Measurements from ENCODE around the gene ABCD1.

ABCD1 gene

GRCh38 chrX:153719238-153719637, 5.4 kb upstream of the ABCD1 start:
- no peaks in the 10 kb centered on the region for H3K27me3 Mint-ChIP-seq (ENCODE audit: low read depth)
- TF ChIP-seq CTCF (IDR thresholded peaks at IDR 0.05; ENCODE audit: unreplicated experiment in 3 of 3), result no peak
- no peak overlapping the region for H3K27ac Mint-ChIP-seq
- peaks cover 13% of the 10 kb centered on the region for H3K9me3 Mint-ChIP-seq
- H3K36me3 Mint-ChIP-seq (ENCODE audit: low read depth), result peaks cover 51% of the 10 kb centered on the region
- no peak overlapping the region for H3K4me3 Mint-ChIP-seq
- H3K4me1 Mint-ChIP-seq, result peaks cover 8% of the 10 kb centered on the region

GRCh38 chrX:153719701-153720100, 5.0 kb upstream of the ABCD1 start:
- no peak overlapping the region for H3K4me3 Mint-ChIP-seq
- no peak for TF ChIP-seq CTCF (IDR thresholded peaks at IDR 0.05; ENCODE audit: unreplicated experiment in 3 of 3)
- peaks cover 8% of the 10 kb centered on the region for H3K4me1 Mint-ChIP-seq
- peaks cover 47% of the 10 kb centered on the region for H3K36me3 Mint-ChIP-seq (ENCODE audit: low read depth)
- peaks cover 13% of the 10 kb centered on the region for H3K9me3 Mint-ChIP-seq
- no peak overlapping the region for H3K27ac Mint-ChIP-seq
- no peaks in the 10 kb centered on the region for H3K27me3 Mint-ChIP-seq (ENCODE audit: low read depth)

- Mint-ChIP-seq H3K27me3 (ENCODE audit: low read depth) (peaks cover 6% of the 10 kb centered on the region), H3K4me1 (peaks cover 18% of the 10 kb centered on the region), H3K4me3 (peak overlapping the region; percentile 87 to 90 (median 87)), H3K27ac (peak overlapping the region; percentile 47 to 91 (median 78)), H3K9me3 (peaks cover 16% of the 10 kb centered on the region), H3K36me3 (ENCODE audit: low read depth) (peaks cover 27% of the 10 kb centered on the region)
- no peak for TF ChIP-seq CTCF (IDR thresholded peaks at IDR 0.05; ENCODE audit: unreplicated experiment in 3 of 3)
These were observed 1.8 kb upstream of the ABCD1 start for GRCh38 chrX:153722704-153723350.

- Mint-ChIP-seq H3K4me3 (peak overlapping the region; percentile 87 to 90 (median 87)), H3K36me3 (ENCODE audit: low read depth) (peaks cover 28% of the 10 kb centered on the region), H3K27ac (peak overlapping the region; percentile 47 to 91 (median 78)), H3K4me1 (peaks cover 21% of the 10 kb centered on the region), H3K27me3 (ENCODE audit: low read depth) (peaks cover 6% of the 10 kb centered on the region), H3K9me3 (peaks cover 16% of the 10 kb centered on the region)
- peak; percentile 9 to 40 (median 21) for TF ChIP-seq CTCF (IDR thresholded peaks at IDR 0.05; ENCODE audit: unreplicated experiment in 3 of 3)
These were observed 1.1 kb upstream of the ABCD1 start for GRCh38 chrX:153723351-153724251.

- H3K4me1 Mint-ChIP-seq, result peaks cover 21% of the 10 kb centered on the region
- TF ChIP-seq CTCF (IDR thresholded peaks at IDR 0.05; ENCODE audit: unreplicated experiment in 3 of 3), result no peak
- peaks cover 17% of the 10 kb centered on the region for H3K36me3 Mint-ChIP-seq (ENCODE audit: low read depth)
- peaks cover 12% of the 10 kb centered on the region for H3K9me3 Mint-ChIP-seq
- peak overlapping the region in 1 of 3 experiments; percentile 51 for H3K27ac Mint-ChIP-seq
- peaks cover 6% of the 10 kb centered on the region for H3K27me3 Mint-ChIP-seq (ENCODE audit: low read depth)
- peak overlapping the region; percentile 66 to 82 (median 72) for H3K4me3 Mint-ChIP-seq
These were observed 579 bp downstream of the ABCD1 start for GRCh38 chrX:153725039-153725831.

Data from nephron (organoid).